HG03097 (cell line): ENCODE measurements around the gene ALDH6A1.
"Not testable (repeated sequence)": the region's sequence is repeated elsewhere in the genome, so short reads cannot be mapped to it uniquely, and the experiment has no call there.

Experiments used
- ATAC-seq: cut with Tn5 transposase; IDR thresholded peaks from one replicate; pipeline ENCODE4 v1.9.1; 2021; ENCODE audit not compliant: unreplicated experiment, low FRiP score

ALDH6A1 gene

GRCh38 chr14:74084277-74085046 is at the start of gene ALDH6A1, which contains the start of gene LIN52:
ALDH6A1 (minus strand) TSS chr14:74084453; CDS start chr14:74084394, 59 bp downstream.
LIN52 (plus strand) TSS chr14:74084956; CDS start chr14:74084975, 19 bp downstream.
- peak; percentile 92 for ATAC-seq

GRCh38 chr14:74127634-74128033 is 43.4 kb upstream of the ALDH6A1 start:
- no peak for ATAC-seq

DNA sequence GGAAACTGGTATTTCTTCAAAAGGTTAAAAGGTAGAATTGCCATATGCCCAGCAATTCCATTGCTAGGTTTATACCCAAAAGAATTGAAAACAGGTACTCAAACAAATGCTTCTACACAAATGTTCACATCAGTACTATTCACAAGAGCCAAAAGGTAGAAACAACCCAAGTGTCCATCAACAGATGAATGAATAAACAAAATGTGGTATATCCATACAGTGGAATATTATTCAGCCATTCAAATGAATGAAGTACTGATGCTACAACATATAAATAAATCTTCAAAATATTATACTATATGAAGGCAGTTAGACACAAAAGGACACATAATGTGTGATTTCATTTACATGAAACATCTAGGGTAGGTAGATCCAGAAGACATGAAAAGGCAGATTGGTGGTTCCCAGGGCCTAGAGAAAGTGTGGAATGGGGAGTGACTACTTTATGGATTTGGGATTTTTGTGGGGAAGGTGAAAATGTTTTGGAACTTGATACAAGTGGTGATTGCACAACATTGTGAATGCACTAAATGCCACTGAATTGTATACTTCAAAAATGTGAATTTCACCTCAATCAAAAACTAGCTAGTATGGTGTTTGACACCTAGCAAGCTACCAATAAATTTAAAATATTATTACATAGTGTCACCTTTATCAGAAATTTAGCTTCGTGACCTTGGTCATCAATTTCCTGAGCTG is 42.2 kb upstream of the ALDH6A1 start:
- ATAC-seq = no peak

GRCh38 chr14:74125487-74125886 is 41.2 kb upstream of the ALDH6A1 start:
- not testable (repeated sequence) for ATAC-seq

- not testable (repeated sequence) for ATAC-seq
Observed at GRCh38 chr14:74111395-74112216, 27.4 kb upstream of the ALDH6A1 start.

- ATAC-seq = no peak
Observed at GRCh38 chr14:74109369-74109768, 25.1 kb upstream of the ALDH6A1 start.

DNA sequence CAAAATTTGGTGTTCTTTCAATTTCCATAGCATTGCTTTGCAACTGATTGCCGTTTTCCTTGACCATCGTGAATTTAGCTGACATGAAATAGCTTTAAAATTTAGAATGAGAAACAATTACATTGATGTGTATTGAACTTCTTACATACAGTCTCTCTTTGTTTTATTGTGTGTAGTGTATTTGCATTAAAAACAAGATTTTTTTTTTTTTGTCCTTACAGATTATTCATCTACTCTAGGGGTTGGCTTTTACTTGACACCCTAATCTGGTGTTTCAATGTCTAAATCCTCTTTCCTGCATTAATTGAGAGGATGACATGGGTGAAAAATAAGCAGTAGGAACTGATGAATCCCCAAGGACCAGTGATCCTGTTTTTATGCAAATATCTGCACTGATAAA is 21.1 kb upstream of the ALDH6A1 start:
- ATAC-seq = no peak

- ATAC-seq = no peak
Observed at GRCh38 chr14:74089251-74090020, 5.2 kb upstream of the ALDH6A1 start.

GRCh38 chr14:74085828-74086227 is 1.6 kb upstream of the ALDH6A1 start:
- no peak for ATAC-seq

- peak; percentile 9 for ATAC-seq
Observed at GRCh38 chr14:74085047-74085637, 889 bp upstream of the ALDH6A1 start.

- ATAC-seq = no peak
Observed at GRCh38 chr14:74083784-74084276, 423 bp downstream of the ALDH6A1 start.

DNA sequence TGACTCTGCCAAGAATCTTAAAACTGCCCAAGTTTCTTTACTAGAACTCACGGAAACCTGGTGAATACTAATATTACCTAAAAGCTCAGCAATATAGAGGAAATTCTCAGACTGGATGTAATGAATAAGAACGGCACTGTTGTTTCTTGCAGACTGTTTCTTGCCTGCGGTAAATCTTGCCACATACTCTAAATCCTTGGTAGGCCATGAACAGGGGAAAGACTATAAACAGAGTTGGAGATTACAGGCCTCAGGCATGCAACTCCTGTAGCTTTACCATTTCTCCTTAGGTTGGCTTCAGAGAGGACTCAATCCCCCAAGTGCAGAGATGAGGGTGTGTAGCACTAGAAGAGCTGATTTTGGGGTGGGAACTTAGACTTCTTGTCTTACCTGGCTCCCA is 1.1 kb downstream of the ALDH6A1 start:
- no peak for ATAC-seq

- no peak for ATAC-seq
Observed at GRCh38 chr14:74081491-74081890, 2.8 kb downstream of the ALDH6A1 start.

GRCh38 chr14:74080820-74081460 is 3.3 kb downstream of the ALDH6A1 start:
- ATAC-seq = no peak

DNA sequence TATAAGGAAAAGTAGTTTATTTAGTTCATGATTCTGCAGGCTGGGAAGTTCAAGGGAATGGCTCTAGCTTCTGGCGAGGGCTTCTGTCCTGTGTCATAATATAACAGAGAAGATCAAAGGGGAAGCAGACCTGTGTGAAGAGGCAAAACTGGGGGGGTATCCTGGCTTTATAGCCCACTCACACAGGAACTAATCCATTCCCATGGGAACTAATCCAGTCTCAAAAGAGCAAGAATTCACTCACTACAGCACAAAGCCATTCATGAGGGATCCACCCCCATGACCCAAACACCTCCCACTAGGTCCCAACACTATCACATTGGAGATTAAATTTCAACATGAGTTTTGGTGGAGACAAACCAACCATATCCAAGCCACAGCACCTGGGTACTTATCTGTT is 6.9 kb downstream of the ALDH6A1 start:
- no peak for ATAC-seq

- no peak for ATAC-seq
Observed at GRCh38 chr14:74065746-74066575, 18.3 kb downstream of the ALDH6A1 start.

DNA sequence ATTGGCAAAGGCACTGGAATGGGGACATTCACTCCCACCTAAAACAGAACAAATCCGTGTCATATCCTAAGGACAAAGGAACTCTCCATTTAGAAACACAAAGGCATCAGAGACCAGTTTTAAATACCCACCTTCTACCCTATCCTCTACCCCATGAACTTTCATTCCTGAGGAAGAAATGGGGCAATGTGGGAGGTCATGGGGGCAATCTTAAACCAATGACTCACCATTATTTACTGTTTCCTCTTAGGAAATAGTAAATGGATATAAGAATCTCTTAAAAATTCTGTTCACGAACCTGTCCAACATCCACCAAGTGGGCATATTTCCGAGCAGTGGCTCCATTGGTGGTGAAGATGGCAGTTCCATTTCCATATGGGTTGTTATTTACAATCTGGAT is 19.4 kb downstream of the ALDH6A1 start:
- no peak for ATAC-seq

DNA sequence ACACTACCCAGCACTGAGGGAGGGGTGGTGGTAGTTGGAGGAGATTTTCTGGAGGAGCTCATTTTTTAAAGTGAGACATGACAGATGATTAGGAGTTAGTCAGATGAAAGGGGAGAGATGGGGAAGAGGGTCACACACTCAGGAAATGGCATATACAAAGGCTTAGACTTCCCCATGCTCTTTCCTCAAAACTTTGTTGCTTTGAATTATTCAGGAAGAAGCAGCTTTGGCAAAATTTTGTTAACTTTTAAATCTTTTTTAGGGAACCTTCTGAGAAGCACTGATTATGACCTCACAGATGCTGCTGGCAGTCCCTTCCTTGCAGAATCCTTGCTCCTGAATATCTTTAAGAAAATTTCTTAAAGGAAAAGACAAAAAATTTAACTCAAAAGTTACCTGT is 19.8 kb downstream of the ALDH6A1 start:
- no peak for ATAC-seq

GRCh38 chr14:74062809-74063150 is 21.5 kb downstream of the ALDH6A1 start:
- ATAC-seq = no peak
